HUES6 (cell line): ENCODE measurements around the gene STARD13.

Experiments used
- H3K27ac ChIP-seq: 2 replicates; pipeline ENCODE4 v1.7.0; 2013; ENCODE audit warnings: low read depth, mild to moderate bottlenecking, low read length, inconsistent platforms
- H3K27me3 ChIP-seq: 2 replicates; pipeline ENCODE4 v1.6.1; 2013; ENCODE audit warnings: low read length; ENCODE audit not compliant: control insufficient read depth, insufficient read depth
- H3K36me3 ChIP-seq: 2 replicates; pipeline ENCODE4 v1.6.1; 2013; ENCODE audit warnings: low read length; ENCODE audit not compliant: control insufficient read depth, insufficient read depth
- H3K4me1 ChIP-seq: 2 replicates; pipeline ENCODE4 v1.6.1; 2013; ENCODE audit warnings: low read length; ENCODE audit not compliant: control insufficient read depth, insufficient read depth
- H3K4me3 ChIP-seq: 2 replicates; pipeline ENCODE4 v1.5.1; 2013; ENCODE audit warnings: low read depth, low read length
- H3K9ac ChIP-seq: one replicate; pipeline ENCODE4 v1.6.1; 2013; ENCODE audit warnings: mild to moderate bottlenecking, low read length
- H3K9me3 ChIP-seq: 2 replicates; pipeline ENCODE4 v1.6.1; 2013; ENCODE audit warnings: low read depth, low read length; ENCODE audit not compliant: control insufficient read depth, insufficient read depth

STARD13 gene

GRCh38 chr13:33321686-33322542 lies 36.4 kb upstream of the STARD13 start:
- H3K36me3 ChIP-seq = no peaks in the 10 kb centered on the region
- H3K27me3 ChIP-seq = no peaks in the 10 kb centered on the region
- no peak overlapping the region for H3K27ac ChIP-seq
- no peak overlapping the region for H3K9ac ChIP-seq
- no peak overlapping the region for H3K4me3 ChIP-seq
- H3K9me3 ChIP-seq = no peaks in the 10 kb centered on the region; the same call in 1 of the 2 replicates
- no peaks in the 10 kb centered on the region for H3K4me1 ChIP-seq

GRCh38 chr13:33319859-33320258 lies 34.3 kb upstream of the STARD13 start:
- no peak overlapping the region for H3K27ac ChIP-seq
- H3K36me3 ChIP-seq = no peaks in the 10 kb centered on the region
- no peaks in the 10 kb centered on the region for H3K27me3 ChIP-seq
- H3K4me1 ChIP-seq = no peaks in the 10 kb centered on the region
- H3K4me3 ChIP-seq = no peak overlapping the region
- no peaks in the 10 kb centered on the region; the same call in 1 of the 2 replicates for H3K9me3 ChIP-seq
- no peak overlapping the region for H3K9ac ChIP-seq

- Histone ChIP-seq H3K36me3 (no peaks in the 10 kb centered on the region), H3K4me3 (no peak overlapping the region), H3K4me1 (no peaks in the 10 kb centered on the region), H3K9me3 (no peaks in the 10 kb centered on the region; the same call in 1 of the 2 replicates), H3K9ac (no peak overlapping the region), H3K27me3 (no peaks in the 10 kb centered on the region), H3K27ac (no peak overlapping the region)
Measured at GRCh38 chr13:33318744-33319143, 33.2 kb upstream of the STARD13 start.

GRCh38 chr13:33318037-33318436 lies 32.5 kb upstream of the STARD13 start:
- Histone ChIP-seq H3K36me3 (no peaks in the 10 kb centered on the region), H3K27me3 (no peaks in the 10 kb centered on the region), H3K4me3 (no peak overlapping the region), H3K27ac (no peak overlapping the region), H3K9me3 (no peaks in the 10 kb centered on the region; the same call in 1 of the 2 replicates), H3K4me1 (no peaks in the 10 kb centered on the region), H3K9ac (no peak overlapping the region)

GRCh38 chr13:33316890-33317289 lies 31.3 kb upstream of the STARD13 start:
- Histone ChIP-seq H3K27me3 (no peaks in the 10 kb centered on the region), H3K27ac (no peak overlapping the region), H3K4me3 (no peak overlapping the region), H3K9me3 (no peaks in the 10 kb centered on the region; the same call in 1 of the 2 replicates), H3K9ac (no peak overlapping the region), H3K4me1 (no peaks in the 10 kb centered on the region), H3K36me3 (no peaks in the 10 kb centered on the region)

GRCh38 chr13:33313504-33313903 lies 27.9 kb upstream of the STARD13 start:
- no peak overlapping the region for H3K9ac ChIP-seq
- no peaks in the 10 kb centered on the region for H3K4me1 ChIP-seq
- no peak overlapping the region for H3K27ac ChIP-seq
- H3K27me3 ChIP-seq = no peaks in the 10 kb centered on the region
- no peak overlapping the region for H3K4me3 ChIP-seq
- H3K9me3 ChIP-seq = no peaks in the 10 kb centered on the region; the same call in 1 of the 2 replicates
- no peaks in the 10 kb centered on the region for H3K36me3 ChIP-seq

- Histone ChIP-seq H3K9me3 (no peaks in the 10 kb centered on the region), H3K4me1 (no peaks in the 10 kb centered on the region), H3K9ac (no peak overlapping the region), H3K27ac (no peak overlapping the region), H3K27me3 (no peaks in the 10 kb centered on the region), H3K4me3 (no peak overlapping the region), H3K36me3 (no peaks in the 10 kb centered on the region)
Measured at GRCh38 chr13:33312861-33313212, 27.3 kb upstream of the STARD13 start.

- H3K36me3 ChIP-seq = no peaks in the 10 kb centered on the region
- H3K4me3 ChIP-seq = no peak overlapping the region
- no peaks in the 10 kb centered on the region for H3K27me3 ChIP-seq
- H3K27ac ChIP-seq = no peak overlapping the region
- no peaks in the 10 kb centered on the region for H3K4me1 ChIP-seq
- no peak overlapping the region for H3K9ac ChIP-seq
- no peaks in the 10 kb centered on the region for H3K9me3 ChIP-seq
Measured at GRCh38 chr13:33312150-33312860, 26.8 kb upstream of the STARD13 start.

GRCh38 chr13:33311040-33311439 lies 25.5 kb upstream of the STARD13 start:
- no peaks in the 10 kb centered on the region for H3K36me3 ChIP-seq
- no peaks in the 10 kb centered on the region for H3K27me3 ChIP-seq
- H3K9me3 ChIP-seq = no peaks in the 10 kb centered on the region
- H3K9ac ChIP-seq = no peak overlapping the region
- H3K27ac ChIP-seq = no peak overlapping the region
- no peaks in the 10 kb centered on the region for H3K4me1 ChIP-seq
- no peak overlapping the region for H3K4me3 ChIP-seq

- Histone ChIP-seq H3K9me3 (no peaks in the 10 kb centered on the region), H3K27ac (no peak overlapping the region), H3K27me3 (no peaks in the 10 kb centered on the region), H3K36me3 (no peaks in the 10 kb centered on the region), H3K4me3 (no peak overlapping the region), H3K9ac (no peak overlapping the region), H3K4me1 (no peaks in the 10 kb centered on the region)
Measured at GRCh38 chr13:33310245-33311038, 24.9 kb upstream of the STARD13 start.
